Mesenchymal stem cell (in vitro differentiated cells and primary cell): ENCODE measurements around the gene CAMK4.
"Not testable (repeated sequence)": the region's sequence is repeated elsewhere in the genome, so short reads cannot be mapped to it uniquely, and the experiment has no call there.

ENCODE experiments used
- DNase-seq: peaks from one replicate; pipeline ENCODE4 v3.0.0-alpha.2; 2013
- H2AFZ ChIP-seq: one replicate; pipeline ENCODE4 v1.6.1; 2013; ENCODE audit warnings: low read depth, mild to moderate bottlenecking, control low read depth, inconsistent platforms, low read length, moderate library complexity
- H2AK5ac ChIP-seq: 2 replicates; pipeline ENCODE4 v1.6.1; 2013; ENCODE audit warnings: low read length, moderate library complexity, mild to moderate bottlenecking, inconsistent platforms; ENCODE audit not compliant: severe bottlenecking
- H2BK120ac ChIP-seq: one replicate; pipeline ENCODE4 v1.6.1; 2013; ENCODE audit warnings: low read depth, mild to moderate bottlenecking, inconsistent platforms, low read length, moderate library complexity
- H2BK12ac ChIP-seq, 2 experiments: one replicate each; pipeline ENCODE4 v1.6.1; 2013; ENCODE audit warnings: inconsistent platforms in 2 of 2, low read length in 2 of 2, mild to moderate bottlenecking in 2 of 2, moderate library complexity in 2 of 2, control low read depth in 1 of 2
- H2BK15ac ChIP-seq: one replicate; pipeline ENCODE4 v1.6.1; 2013; ENCODE audit warnings: mild to moderate bottlenecking, low read depth, inconsistent platforms; ENCODE audit not compliant: poor library complexity, severe bottlenecking
- H2BK5ac ChIP-seq: 2 replicates; pipeline ENCODE4 v1.6.1; 2013; ENCODE audit warnings: low read depth, mild to moderate bottlenecking, low read length, control low read depth, inconsistent platforms; ENCODE audit not compliant: poor library complexity, severe bottlenecking
- H3K14ac ChIP-seq, 2 experiments: one replicate each; pipeline ENCODE4 v1.6.1; 2013; ENCODE audit warnings: inconsistent platforms in 2 of 2, low read length in 2 of 2, control low read depth in 1 of 2, mild to moderate bottlenecking in 1 of 2, moderate library complexity in 1 of 2
- H3K18ac ChIP-seq, 2 experiments: one replicate each; pipeline ENCODE4 v1.6.1; 2013; ENCODE audit warnings: inconsistent platforms in 2 of 2, low read length in 2 of 2, control low read depth in 1 of 2, low read depth in 1 of 2, mild to moderate bottlenecking in 1 of 2
- H3K23ac ChIP-seq, 2 experiments: one replicate each; pipeline ENCODE4 v1.6.1; 2013; ENCODE audit warnings: inconsistent platforms in 2 of 2, low read length in 2 of 2, mild to moderate bottlenecking in 2 of 2, moderate library complexity in 2 of 2, control low read depth in 1 of 2
- H3K27ac ChIP-seq: 2 replicates; pipeline ENCODE4 v1.5.1; 2013; ENCODE audit warnings: mild to moderate bottlenecking, moderate library complexity, low read length, control low read depth, inconsistent platforms; ENCODE audit not compliant: poor library complexity, severe bottlenecking
- H3K27me3 ChIP-seq, 2 experiments: 2 replicates each; pipeline versions ENCODE4 v1.6.1 to v1.7.0; 2013; ENCODE audit warnings: low read length in 2 of 2, mild to moderate bottlenecking in 2 of 2, moderate library complexity in 2 of 2, control low read depth in 1 of 2, inconsistent platforms in 1 of 2; ENCODE audit not compliant: control insufficient read depth in 1 of 2, insufficient read depth in 1 of 2
- H3K36me3 ChIP-seq, 2 experiments: 2 replicates each; pipeline versions ENCODE4 v1.6.1 to v1.7.0; 2013; ENCODE audit warnings: low read length in 2 of 2, control low read depth in 1 of 2, inconsistent platforms in 1 of 2, low read depth in 1 of 2, mild to moderate bottlenecking in 1 of 2; ENCODE audit not compliant: insufficient read depth in 2 of 2, control insufficient read depth in 1 of 2
- H3K4ac ChIP-seq, 2 experiments: one replicate each; pipeline ENCODE4 v1.6.1; 2013; ENCODE audit warnings: inconsistent platforms in 2 of 2, low read length in 2 of 2, mild to moderate bottlenecking in 2 of 2, moderate library complexity in 2 of 2, control low read depth in 1 of 2, low read depth in 1 of 2
- H3K4me1 ChIP-seq: 2 replicates; pipeline ENCODE4 v1.6.1; 2013; ENCODE audit warnings: low read depth, low read length, control low read depth; ENCODE audit not compliant: control insufficient read depth, insufficient read depth
- H3K4me2 ChIP-seq: 2 replicates; pipeline ENCODE4 v1.6.1; 2013; ENCODE audit warnings: low read length, mild to moderate bottlenecking, inconsistent platforms; ENCODE audit not compliant: poor library complexity, severe bottlenecking
- H3K4me3 ChIP-seq, 2 experiments: 2 replicates each; pipeline versions ENCODE4 v1.5.1 to v1.7.0; 2013; ENCODE audit warnings: low read length in 2 of 2, mild to moderate bottlenecking in 2 of 2, control low read depth in 1 of 2, low read depth in 1 of 2; ENCODE audit not compliant: insufficient read depth in 1 of 2
- H3K79me1 ChIP-seq: replicated peaks from 2 replicates; pipeline ENCODE4 v1.6.1; 2013; ENCODE audit warnings: mild to moderate bottlenecking, control low read depth, low read length, inconsistent platforms; ENCODE audit not compliant: poor library complexity, severe bottlenecking
- H3K9ac ChIP-seq: 2 replicates; pipeline ENCODE4 v1.7.0; 2013; ENCODE audit warnings: mild to moderate bottlenecking, low read length, moderate library complexity
- H3K9me3 ChIP-seq: 2 replicates; pipeline ENCODE4 v1.7.0; 2013; ENCODE audit warnings: mild to moderate bottlenecking, low read length; ENCODE audit not compliant: control insufficient read depth
- H4K8ac ChIP-seq: one replicate; pipeline ENCODE4 v1.6.1; 2013; ENCODE audit warnings: inconsistent platforms, mild to moderate bottlenecking, low read length, moderate library complexity
- H4K91ac ChIP-seq: one replicate; pipeline ENCODE4 v1.6.1; 2013; ENCODE audit warnings: mild to moderate bottlenecking, low read length, inconsistent platforms
- WGBS: methylation state at CpG from one replicate; pipeline ENCODE4 v1.1.7; 2013; ENCODE audit warnings: mixed read lengths; 5-methylcytosine and 5-hydroxymethylcytosine counted together

The CAMK4 gene

GRCh38 chr5:111255169-111255568, 31.0 kb downstream of the CAMK4 start:
- peak; percentile 45 for DNase-seq
- Histone ChIP-seq H4K8ac (no peak overlapping the region), H3K4me3 (no peak overlapping the region), H3K4me1 (no peaks in the 10 kb centered on the region), H3K36me3 (no peaks in the 10 kb centered on the region), H3K27ac (no peak overlapping the region), H3K18ac (no peak overlapping the region), H3K4ac (no peak overlapping the region), H3K79me1 (no peaks in the 10 kb centered on the region), H2BK5ac (no peak overlapping the region), H2AK5ac (no peak overlapping the region), H2BK12ac (no peak overlapping the region), H2BK15ac (no peak overlapping the region), H3K4me2 (no peak overlapping the region), H3K27me3 (peaks cover 0 to 13% of the 10 kb centered on the region in 2 experiments), H3K9ac (no peak overlapping the region), H2BK120ac (no peak overlapping the region), H3K9me3 (no peaks in the 10 kb centered on the region), H3K23ac (no peak overlapping the region), H2AFZ (no peak overlapping the region), H3K14ac (no peak overlapping the region), H4K91ac (no peak overlapping the region)
- WGBS: 67% methylated on average over 1 of the region's 1 CpG

- no peaks in the 10 kb centered on the region for H3K36me3 ChIP-seq
- H3K4me2 ChIP-seq: no peak overlapping the region
- H2BK15ac ChIP-seq: no peak overlapping the region
- DNase-seq: no peak
- 73% methylated on average over 1 of the region's 1 CpG for WGBS
- no peak overlapping the region for H2BK12ac ChIP-seq
- peaks cover 0 to 7% of the 10 kb centered on the region in 2 experiments for H3K27me3 ChIP-seq
- no peaks in the 10 kb centered on the region for H3K79me1 ChIP-seq
- no peak overlapping the region for H2BK5ac ChIP-seq
- no peak overlapping the region for H3K18ac ChIP-seq
- no peak overlapping the region for H3K23ac ChIP-seq
- no peak overlapping the region for H2BK120ac ChIP-seq
- no peak overlapping the region for H2AK5ac ChIP-seq
- H3K4me1 ChIP-seq: no peaks in the 10 kb centered on the region
- H3K27ac ChIP-seq: no peak overlapping the region
- no peak overlapping the region for H4K8ac ChIP-seq
- H4K91ac ChIP-seq: no peak overlapping the region
- H3K4ac ChIP-seq: no peak overlapping the region
- H3K4me3 ChIP-seq: no peak overlapping the region
- no peaks in the 10 kb centered on the region for H3K9me3 ChIP-seq
- H2AFZ ChIP-seq: no peak overlapping the region
- no peak overlapping the region for H3K14ac ChIP-seq
- H3K9ac ChIP-seq: no peak overlapping the region
These were observed 31.9 kb downstream of the CAMK4 start for GRCh38 chr5:111256128-111256527.

- not testable (repeated sequence) for H3K4me2 ChIP-seq, H3K36me3 ChIP-seq, H3K14ac ChIP-seq, H3K18ac ChIP-seq, H3K4me3 ChIP-seq, H3K4ac ChIP-seq, H3K9me3 ChIP-seq, H3K9ac ChIP-seq, H3K4me1 ChIP-seq, H2BK5ac ChIP-seq, DNase-seq, H2AK5ac ChIP-seq, H3K27me3 ChIP-seq, H3K79me1 ChIP-seq, H2AFZ ChIP-seq, H3K27ac ChIP-seq, H4K91ac ChIP-seq, H2BK120ac ChIP-seq, H4K8ac ChIP-seq, H3K23ac ChIP-seq, H2BK15ac ChIP-seq, H2BK12ac ChIP-seq
- WGBS: 73% methylated on average over 3 of the region's 4 CpGs
These were observed 33.4 kb downstream of the CAMK4 start for GRCh38 chr5:111257610-111258009.

- Histone ChIP-seq H2BK5ac (no peak overlapping the region), H3K9ac (no peak overlapping the region), H3K36me3 (no peaks in the 10 kb centered on the region), H3K4ac (no peak overlapping the region), H2BK15ac (no peak overlapping the region), H2AK5ac (no peak overlapping the region), H2BK120ac (no peak overlapping the region), H4K8ac (no peak overlapping the region), H2AFZ (no peak overlapping the region), H3K4me2 (no peak overlapping the region), H3K9me3 (no peaks in the 10 kb centered on the region), H2BK12ac (no peak overlapping the region), H3K27ac (no peak overlapping the region), H3K14ac (no peak overlapping the region), H3K4me3 (no peak overlapping the region), H3K79me1 (no peaks in the 10 kb centered on the region), H3K4me1 (no peaks in the 10 kb centered on the region), H3K18ac (no peak overlapping the region), H4K91ac (no peak overlapping the region), H3K27me3 (peaks cover 0 to under 1% of the 10 kb centered on the region in 2 experiments), H3K23ac (no peak overlapping the region)
- 100% methylated on average over 1 of the region's 3 CpGs for WGBS
- no peak for DNase-seq
These were observed 35.5 kb downstream of the CAMK4 start for GRCh38 chr5:111259636-111260035.
